GM12874 (cell line): ENCODE results near the gene KCNT2.

Source experiments
- CTCF ChIP-seq: IDR thresholded peaks from 2 replicates; pipeline ENCODE4 v1.5.1; 2011; ENCODE audit warnings: low read depth, mild to moderate bottlenecking, control low read depth, low read length, moderate library complexity; ENCODE audit not compliant: insufficient read depth

Gene KCNT2

GRCh38 chr1:196558411-196558810 lies 49.8 kb downstream of the KCNT2 start:
- no peak for TF ChIP-seq CTCF

GRCh38 chr1:196557797-196558196 lies 50.4 kb downstream of the KCNT2 start:
- no peak for TF ChIP-seq CTCF

GRCh38 chr1:196550731-196551130 lies 57.5 kb downstream of the KCNT2 start:
- no peak for TF ChIP-seq CTCF

- no peak for TF ChIP-seq CTCF
Observed at GRCh38 chr1:196546272-196547111, 61.7 kb downstream of the KCNT2 start.

- no peak for TF ChIP-seq CTCF
Observed at GRCh38 chr1:196545222-196545621, 63.0 kb downstream of the KCNT2 start.

- no peak for TF ChIP-seq CTCF
Observed at GRCh38 chr1:196544617-196545016, 63.6 kb downstream of the KCNT2 start.

GRCh38 chr1:196543833-196544232 lies 64.4 kb downstream of the KCNT2 start:
- no peak for TF ChIP-seq CTCF

GRCh38 chr1:196538473-196538872 lies 69.8 kb downstream of the KCNT2 start:
- TF ChIP-seq CTCF = no peak
